Endothelial cell of umbilical vein (primary cell): Measurements from ENCODE around the gene NEMP1. TPM values are rescaled to one million over a fixed set of nuclear protein-coding genes. Genes with fewer than 3 reads are reported as not detected.

Experiments
- Bru-seq: library from RNA; stranded (reverse); fragments of 400-500 nt; gene quantifications from one replicate; lab custom pipeline; 2021; lab: Mats Ljungman, UMichigan
- BruChase-seq, 2 experiments: library from RNA; stranded (reverse); fragments of 400-500 nt; gene quantifications; one replicate each; lab custom pipeline; 2021; lab: Mats Ljungman, UMichigan
- BruUV-seq: library from RNA; stranded (reverse); fragments of 400-500 nt; replicated peaks from 2 replicates; lab custom pipeline; 2021; lab: Mats Ljungman, UMichigan
- CTCF ChIA-PET: fragments of 300-600, 350-600 bp; sonication (Branson Sonifier 250); formaldehyde crosslinking; loops from one replicate; lab custom pipeline; 2021; ENCODE audit warnings: antibody characterized with exemption, inconsistent platforms; lab: Charles Lee
- POLR2A ChIA-PET: fragments of 300-600, 350-600 bp; sonication (Branson Sonifier 250); formaldehyde crosslinking; loops from one replicate; lab custom pipeline; 2021; ENCODE audit warnings: antibody characterized with exemption, inconsistent platforms; lab: Charles Lee
- DNase-seq: peaks from one replicate; pipeline ENCODE4 v3.0.0-alpha.2; 2011; ENCODE audit warnings: low read depth, low spot score
- FAIRE-seq: peaks from 2 replicates; lab custom pipeline; 2011; peaks lifted over from hg19 to GRCh38; lab: Jason Lieb, UNC
- H2AFZ ChIP-seq: 2 replicates; pipeline ENCODE4 v1.6.0; 2012; ENCODE audit warnings: low read depth, low read length, control low read depth, inconsistent platforms
- H3K27ac ChIP-seq: 2 replicates; pipeline ENCODE4 v1.5.1; 2011; ENCODE audit warnings: low read depth, mild to moderate bottlenecking, control low read depth, low read length, moderate library complexity; ENCODE audit not compliant: insufficient read depth
- H3K27me3 ChIP-seq, 2 experiments: 2 replicates each; pipeline versions ENCODE4 v1.6.0 to v1.6.1; 2011; ENCODE audit warnings: low read length in 2 of 2, mixed read lengths in 1 of 2; ENCODE audit not compliant: control insufficient read depth in 2 of 2, insufficient read depth in 2 of 2
- H3K36me3 ChIP-seq, 2 experiments: 2 replicates in 1 of 2; 3 replicates in 1 of 2; pipeline ENCODE4 v1.5.1; 2011; ENCODE audit warnings: low read length in 2 of 2, mild to moderate bottlenecking in 1 of 2, moderate library complexity in 1 of 2; ENCODE audit not compliant: control insufficient read depth in 2 of 2, insufficient read depth in 2 of 2; ENCODE audit errors: extremely low read depth in 1 of 2
- H3K4me1 ChIP-seq: 3 replicates; pipeline ENCODE4 v1.5.1; 2011; ENCODE audit warnings: mild to moderate bottlenecking, low read length; ENCODE audit not compliant: control insufficient read depth, insufficient read depth; ENCODE audit errors: extremely low read depth
- H3K4me2 ChIP-seq: 2 replicates; pipeline ENCODE4 v1.6.1; 2011; ENCODE audit warnings: low read length, control low read depth, mixed read lengths; ENCODE audit not compliant: insufficient read depth
- H3K4me3 ChIP-seq, 3 experiments: fragments of 200-600 bp in 1 of 3; sonication (generic), shearing (Covaris generic) in 1 of 3; replicated peaks in 1 of 3; 2 replicates each; pipeline ENCODE4 v1.5.1; 2011 to 2016; ENCODE audit warnings: control low read depth in 3 of 3, low read length in 3 of 3, mild to moderate bottlenecking in 2 of 3, inconsistent platforms in 1 of 3, low read depth in 1 of 3, moderate library complexity in 1 of 3; ENCODE audit not compliant: insufficient read depth in 1 of 3
- H3K79me2 ChIP-seq: 2 replicates; pipeline ENCODE4 v1.6.0; 2012; ENCODE audit warnings: low read length, inconsistent platforms; ENCODE audit not compliant: control insufficient read depth, insufficient read depth
- H3K9ac ChIP-seq: replicated peaks from 2 replicates; pipeline ENCODE3; 2011; ENCODE audit warnings: low read length, control low read depth; ENCODE audit not compliant: insufficient read depth; ENCODE audit errors: extremely low read depth
- H3K9me1 ChIP-seq: replicated peaks from 3 replicates; pipeline ENCODE4 v1.6.0; 2011; ENCODE audit warnings: mild to moderate bottlenecking, low read length; ENCODE audit not compliant: control insufficient read depth, insufficient read depth; ENCODE audit errors: extremely low read depth
- H3K9me3 ChIP-seq: replicated peaks from 2 replicates; pipeline ENCODE4 v1.5.1; 2012; ENCODE audit warnings: low read length, inconsistent platforms; ENCODE audit not compliant: control insufficient read depth, insufficient read depth
- H4K20me1 ChIP-seq: replicated peaks from 2 replicates; pipeline ENCODE3; 2011; ENCODE audit warnings: mild to moderate bottlenecking, low read length; ENCODE audit not compliant: control insufficient read depth, insufficient read depth; ENCODE audit errors: extremely low read depth
- EZH2 ChIP-seq: IDR thresholded peaks from 2 replicates; pipeline ENCODE4 v1.6.1; 2012; ENCODE audit warnings: borderline replicate concordance, low read depth, mild to moderate bottlenecking, moderate library complexity, low read length, inconsistent platforms; ENCODE audit not compliant: severe bottlenecking
- FOS ChIP-seq: IDR thresholded peaks from 2 replicates; pipeline ENCODE4 v1.6.1; 2011; ENCODE audit warnings: mild to moderate bottlenecking, low read length, moderate library complexity, borderline replicate concordance; ENCODE audit not compliant: insufficient read depth
- GATA2 ChIP-seq: IDR thresholded peaks from 2 replicates; pipeline ENCODE4 v1.7.0; 2011; ENCODE audit warnings: low read depth, mild to moderate bottlenecking, moderate library complexity, mixed read lengths, low read length; ENCODE audit not compliant: insufficient read length, insufficient read depth
- JUN ChIP-seq: IDR thresholded peaks from 2 replicates; pipeline ENCODE4 v1.6.1; 2011; ENCODE audit warnings: borderline replicate concordance, low read depth; ENCODE audit not compliant: insufficient read length, insufficient read depth
- MYC ChIP-seq: IDR thresholded peaks from one replicate; pipeline ENCODE4 v1.6.1; 2011; ENCODE audit warnings: mild to moderate bottlenecking, low read depth, low read length
- POLR2A ChIP-seq: IDR thresholded peaks from 2 replicates; pipeline ENCODE4 v1.6.1; 2012; ENCODE audit warnings: low read depth, mild to moderate bottlenecking, control low read depth, low read length
- POLR2AphosphoS5 ChIP-seq: IDR thresholded peaks from 2 replicates; pipeline ENCODE4 v1.6.1; 2012; ENCODE audit warnings: low read depth, mild to moderate bottlenecking, control low read depth, low read length, moderate library complexity; ENCODE audit not compliant: insufficient read depth
- dilution Hi-C: fragments of 300-500 bp; cut with MboI; formaldehyde crosslinking; loops from one replicate; pipeline ENCODE4 v1.15.0; 2019; ENCODE audit warnings: low sequenced_read_pairs; ENCODE audit not compliant: extremely low pct_ligation_motif_present
- intact Hi-C: fragments of 100-400 bp; cut with micrococcal nuclease; formaldehyde crosslinking; loops from one replicate; pipeline ENCODE4 v1.10.0; 2022
- long read RNA-seq: library from polyadenylated mRNA; stranded (forward); transcript quantifications from one replicate; pipeline ENCODE4 v2.0.0, GENCODE V29; 2021
- polyA minus RNA-seq, 3 experiments: library from RNA; depleted of rRNA, polyadenylated mRNA; stranded (reverse); fragments of >200 nt; gene quantifications; 1 replicate in 1 of 3; 2 replicates in 2 of 3; pipeline ENCODE4 v1.2.3, GENCODE V29; 2011
- polyA plus RNA-seq, 4 experiments: library from polyadenylated mRNA; depleted of rRNA in 3 of 4; stranded (reverse) in 3 of 4; unstranded in 1 of 4; fragments of >200 nt; gene quantifications; 2 replicates each; pipeline versions ENCODE4 v1.2.1 to v1.2.3, GENCODE V29; 2011 to 2012; ENCODE audit warnings: missing spikeins in 1 of 4
- total RNA-seq: library from RNA; stranded (reverse); gene quantifications from 2 replicates; pipeline ENCODE4 v1.2.3, GENCODE V29; 2021
- TF ChIP-seq, protein P1 (sequence below): IDR thresholded peaks from 2 replicates; pipeline ENCODE4 v1.6.1; 2011; ENCODE audit not compliant: insufficient read depth, insufficient read length
- TF ChIP-seq, protein P2 (sequence below), 2 donors: IDR thresholded peaks; 1 replicate in 1 of 2; 2 replicates in 1 of 2; pipeline ENCODE4 v1.5.1; 2011; ENCODE audit warnings: low read length in 2 of 2, mild to moderate bottlenecking in 2 of 2, moderate library complexity in 2 of 2, control low read depth in 1 of 2, inconsistent platforms in 1 of 2, low read depth in 1 of 2; ENCODE audit not compliant: insufficient read depth in 1 of 2; ENCODE audit errors: extremely low read depth in 1 of 2

NEMP1 gene, protein sequence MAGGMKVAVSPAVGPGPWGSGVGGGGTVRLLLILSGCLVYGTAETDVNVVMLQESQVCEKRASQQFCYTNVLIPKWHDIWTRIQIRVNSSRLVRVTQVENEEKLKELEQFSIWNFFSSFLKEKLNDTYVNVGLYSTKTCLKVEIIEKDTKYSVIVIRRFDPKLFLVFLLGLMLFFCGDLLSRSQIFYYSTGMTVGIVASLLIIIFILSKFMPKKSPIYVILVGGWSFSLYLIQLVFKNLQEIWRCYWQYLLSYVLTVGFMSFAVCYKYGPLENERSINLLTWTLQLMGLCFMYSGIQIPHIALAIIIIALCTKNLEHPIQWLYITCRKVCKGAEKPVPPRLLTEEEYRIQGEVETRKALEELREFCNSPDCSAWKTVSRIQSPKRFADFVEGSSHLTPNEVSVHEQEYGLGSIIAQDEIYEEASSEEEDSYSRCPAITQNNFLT
- total RNA-seq, result 21.5 and 27.7 TPM in 2 replicates
- polyA plus RNA-seq, result 9.0 and 10.8 TPM in 2 replicates
- polyA plus RNA-seq (2011; cell fraction: cytosol; rRNA removed), result 6.7 TPM in 2 replicates
- 32.5 and 40.5 TPM in 2 replicates for polyA plus RNA-seq (2011; cell fraction: nucleus; rRNA removed)
- polyA plus RNA-seq (2012), result 7.4 and 11.7 TPM in 2 replicates
- 19.8 and 21.7 TPM in 2 replicates for polyA minus RNA-seq
- 18.2 TPM for polyA minus RNA-seq (2011; cell fraction: cytosol; rRNA and poly(A)+ RNA removed)
- 9.5 and 17.7 TPM in 2 replicates for polyA minus RNA-seq (2011; cell fraction: nucleus; rRNA and poly(A)+ RNA removed)
- Bru-seq, nascent RNA, result percentile 71 among the genes with signal in this experiment
- percentile 84 among the genes with signal in this experiment for BruChase-seq, experiment 1, labeled RNA remaining after a 6-hour chase
- percentile 89 among the genes with signal in this experiment for BruChase-seq, experiment 2, labeled RNA remaining after a 2-hour chase
- long read RNA-seq, full-length matches to known transcripts, result 5 of 23 reads
- long read RNA-seq, partial matches to known transcripts, result 3 of 23 reads
- long read RNA-seq, other reads (novel, unspliced or antisense), result 15 of 23 reads

DNA sequence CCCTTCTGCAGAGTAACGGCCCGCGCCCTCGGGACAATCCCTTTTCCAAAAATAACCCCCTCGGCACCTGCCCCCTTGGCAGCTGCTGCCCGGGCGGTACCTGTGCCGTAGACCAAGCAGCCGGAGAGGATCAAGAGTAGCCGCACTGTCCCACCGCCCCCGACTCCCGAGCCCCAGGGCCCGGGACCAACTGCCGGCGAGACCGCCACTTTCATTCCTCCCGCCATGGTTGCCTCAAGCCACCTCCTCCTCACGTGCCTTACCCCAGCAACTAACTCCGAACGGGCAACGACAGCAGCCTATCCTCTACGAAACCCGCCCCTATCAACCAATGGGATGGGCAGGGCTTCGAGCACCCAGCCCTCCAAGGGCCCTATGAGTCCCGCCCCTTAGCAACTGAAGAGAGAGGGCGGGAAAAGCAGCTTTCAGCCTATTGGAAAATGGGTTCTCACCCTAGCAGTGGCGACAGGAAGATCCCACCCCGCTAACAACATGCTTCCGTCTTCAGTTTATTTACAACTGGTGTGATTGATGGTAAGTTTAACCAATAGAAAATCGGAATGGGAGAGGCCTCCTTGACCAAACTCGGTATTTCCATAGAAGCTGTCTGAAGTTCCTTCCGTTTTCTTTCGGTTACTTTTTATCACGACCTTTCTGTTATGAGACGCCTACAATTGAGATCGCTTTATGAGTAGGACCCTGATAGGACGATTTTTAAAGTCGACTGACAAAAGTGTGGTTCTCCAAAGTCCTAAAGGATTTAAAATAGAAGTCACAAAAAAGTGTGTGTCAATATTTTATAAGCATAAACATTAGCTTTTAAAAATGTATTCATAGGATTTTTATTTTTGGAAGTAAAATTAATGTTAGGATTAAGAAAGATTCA lies at the start of gene NEMP1:
TSS of gene NEMP1 (minus strand) at position 273 of the 886 bp plus-strand sequence. CDS start at position 227, 46 bp downstream.
- POLR2A ChIA-PET, result interaction anchor here (0.6 to 1.2 kb wide), 5 partner anchors 9 to 57 kb away, joined by 3 to 11 read pairs (median 5); partner anchors contain the start of genes NAB2 and STAT6
- CTCF ChIA-PET, result interaction anchor here (0.6 to 4.2 kb wide), 16 partner anchors 8 to 107 kb away, joined by 3 to 71 read pairs (median 5); partner anchors contain the start of genes LRP1, NAB2 and STAT6
- FAIRE-seq (peak; percentile 100), DNase-seq (peak; percentile 100)
- intact Hi-C loops (loop anchor here (1.0 kb wide), 1 partner anchor 9 kb away; no protein-coding TSS in a partner anchor), dilution Hi-C loops (no loop called here)
- H3K9me1 ChIP-seq, result no peaks in the 10 kb centered on the region
- peak within 1 kb of the TSS; percentile 76 for H3K9ac ChIP-seq
- H4K20me1 ChIP-seq, result no peaks in the 10 kb centered on the region
- peak within 1 kb of the TSS; percentile 53 for H3K27ac ChIP-seq
- H3K36me3 ChIP-seq, result no peaks in the 10 kb centered on the region
- no peak for TF ChIP-seq JUN
- TF ChIP-seq FOS, result no peak
- no peak for TF ChIP-seq POLR2A
- TF ChIP-seq, protein P1, sequence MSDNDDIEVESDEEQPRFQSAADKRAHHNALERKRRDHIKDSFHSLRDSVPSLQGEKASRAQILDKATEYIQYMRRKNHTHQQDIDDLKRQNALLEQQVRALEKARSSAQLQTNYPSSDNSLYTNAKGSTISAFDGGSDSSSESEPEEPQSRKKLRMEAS, result peak; percentile 91
- TF ChIP-seq, protein P2, sequence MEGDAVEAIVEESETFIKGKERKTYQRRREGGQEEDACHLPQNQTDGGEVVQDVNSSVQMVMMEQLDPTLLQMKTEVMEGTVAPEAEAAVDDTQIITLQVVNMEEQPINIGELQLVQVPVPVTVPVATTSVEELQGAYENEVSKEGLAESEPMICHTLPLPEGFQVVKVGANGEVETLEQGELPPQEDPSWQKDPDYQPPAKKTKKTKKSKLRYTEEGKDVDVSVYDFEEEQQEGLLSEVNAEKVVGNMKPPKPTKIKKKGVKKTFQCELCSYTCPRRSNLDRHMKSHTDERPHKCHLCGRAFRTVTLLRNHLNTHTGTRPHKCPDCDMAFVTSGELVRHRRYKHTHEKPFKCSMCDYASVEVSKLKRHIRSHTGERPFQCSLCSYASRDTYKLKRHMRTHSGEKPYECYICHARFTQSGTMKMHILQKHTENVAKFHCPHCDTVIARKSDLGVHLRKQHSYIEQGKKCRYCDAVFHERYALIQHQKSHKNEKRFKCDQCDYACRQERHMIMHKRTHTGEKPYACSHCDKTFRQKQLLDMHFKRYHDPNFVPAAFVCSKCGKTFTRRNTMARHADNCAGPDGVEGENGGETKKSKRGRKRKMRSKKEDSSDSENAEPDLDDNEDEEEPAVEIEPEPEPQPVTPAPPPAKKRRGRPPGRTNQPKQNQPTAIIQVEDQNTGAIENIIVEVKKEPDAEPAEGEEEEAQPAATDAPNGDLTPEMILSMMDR (IDR thresholded peaks at IDR 0.05; ENCODE audit: extremely low read depth in 1 of 2, insufficient read depth in 1 of 2, low read depth in 1 of 2, low read length in 2 of 2), result no peak
- TF ChIP-seq MYC, result peak; percentile 19
- TF ChIP-seq GATA2, result no peak
- TF ChIP-seq EZH2, result no peak
- peak; percentile 61 for TF ChIP-seq POLR2AphosphoS5
- H3K9me3 ChIP-seq, result no peaks in the 10 kb centered on the region
- H3K4me3 ChIP-seq, result peak within 1 kb of the TSS; percentile 54 to 86 (median 65)
- BruUV-seq, result no TSS peak
- peaks cover 4% of the 10 kb centered on the region for H3K79me2 ChIP-seq
- peak within 1 kb of the TSS; percentile 88 for H3K4me2 ChIP-seq
- peaks cover 10% of the 10 kb centered on the region for H3K4me1 ChIP-seq
- H3K27me3 ChIP-seq, result no peaks in the 10 kb centered on the region
- peak within 1 kb of the TSS; percentile 63 for H2AFZ ChIP-seq
